GM18505 (cell line): ENCODE data around the gene GPRC6A.
A peak's percentile ranks its signal among the peaks of the same experiment; 100 is the strongest.

Experiments
- ATAC-seq: cut with Tn5 transposase; IDR thresholded peaks from one replicate; pipeline ENCODE4 v1.9.1; 2021; ENCODE audit not compliant: unreplicated experiment
- POLR2A ChIP-seq: IDR thresholded peaks from 4 replicates; pipeline ENCODE4 v1.6.1; 2011; ENCODE audit warnings: borderline replicate concordance; ENCODE audit not compliant: insufficient read depth, insufficient read length; ENCODE audit errors: extremely low read depth

GPRC6A gene, protein sequence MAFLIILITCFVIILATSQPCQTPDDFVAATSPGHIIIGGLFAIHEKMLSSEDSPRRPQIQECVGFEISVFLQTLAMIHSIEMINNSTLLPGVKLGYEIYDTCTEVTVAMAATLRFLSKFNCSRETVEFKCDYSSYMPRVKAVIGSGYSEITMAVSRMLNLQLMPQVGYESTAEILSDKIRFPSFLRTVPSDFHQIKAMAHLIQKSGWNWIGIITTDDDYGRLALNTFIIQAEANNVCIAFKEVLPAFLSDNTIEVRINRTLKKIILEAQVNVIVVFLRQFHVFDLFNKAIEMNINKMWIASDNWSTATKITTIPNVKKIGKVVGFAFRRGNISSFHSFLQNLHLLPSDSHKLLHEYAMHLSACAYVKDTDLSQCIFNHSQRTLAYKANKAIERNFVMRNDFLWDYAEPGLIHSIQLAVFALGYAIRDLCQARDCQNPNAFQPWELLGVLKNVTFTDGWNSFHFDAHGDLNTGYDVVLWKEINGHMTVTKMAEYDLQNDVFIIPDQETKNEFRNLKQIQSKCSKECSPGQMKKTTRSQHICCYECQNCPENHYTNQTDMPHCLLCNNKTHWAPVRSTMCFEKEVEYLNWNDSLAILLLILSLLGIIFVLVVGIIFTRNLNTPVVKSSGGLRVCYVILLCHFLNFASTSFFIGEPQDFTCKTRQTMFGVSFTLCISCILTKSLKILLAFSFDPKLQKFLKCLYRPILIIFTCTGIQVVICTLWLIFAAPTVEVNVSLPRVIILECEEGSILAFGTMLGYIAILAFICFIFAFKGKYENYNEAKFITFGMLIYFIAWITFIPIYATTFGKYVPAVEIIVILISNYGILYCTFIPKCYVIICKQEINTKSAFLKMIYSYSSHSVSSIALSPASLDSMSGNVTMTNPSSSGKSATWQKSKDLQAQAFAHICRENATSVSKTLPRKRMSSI

DNA sequence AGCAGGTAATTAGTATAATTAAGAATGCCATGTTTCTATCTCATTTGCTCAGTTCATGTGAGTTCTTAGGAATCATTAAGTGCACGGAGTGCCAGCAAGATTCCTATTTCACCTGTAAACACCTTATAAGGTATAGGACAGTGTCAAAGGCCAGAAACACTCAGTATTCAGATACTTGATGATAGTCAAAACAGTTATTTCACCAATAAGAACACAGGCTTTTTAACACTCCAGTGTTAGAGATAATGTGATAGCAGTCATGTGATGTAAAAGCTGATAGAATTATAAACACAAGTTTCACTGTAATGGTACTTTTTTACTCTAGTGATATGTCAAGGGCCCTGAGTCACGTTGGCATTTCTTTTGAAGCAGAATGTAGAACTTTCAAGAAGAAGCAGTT is at the start of gene GPRC6A:
Gene GPRC6A (minus strand): TSS at position 101 of the 400 bp plus-strand sequence. CDS start 70 bp downstream, at position 31.
- ATAC-seq = no peak
- no peak for TF ChIP-seq POLR2A

GRCh38 chr6:116877743-116878142 is 48.9 kb upstream of the GPRC6A start:
- no peak for TF ChIP-seq POLR2A
- ATAC-seq = no peak

GRCh38 chr6:116876635-116877611 is 48.0 kb upstream of the GPRC6A start, which contains the start of gene RFX6:
Gene RFX6, plus strand, starts transcription at chr6:116877242. Its CDS starts 34 bp downstream, at chr6:116877276.
- ATAC-seq = no peak
- TF ChIP-seq POLR2A = no peak

GRCh38 chr6:116876107-116876506 is 47.2 kb upstream of the GPRC6A start:
- no peak for TF ChIP-seq POLR2A
- no peak for ATAC-seq

DNA sequence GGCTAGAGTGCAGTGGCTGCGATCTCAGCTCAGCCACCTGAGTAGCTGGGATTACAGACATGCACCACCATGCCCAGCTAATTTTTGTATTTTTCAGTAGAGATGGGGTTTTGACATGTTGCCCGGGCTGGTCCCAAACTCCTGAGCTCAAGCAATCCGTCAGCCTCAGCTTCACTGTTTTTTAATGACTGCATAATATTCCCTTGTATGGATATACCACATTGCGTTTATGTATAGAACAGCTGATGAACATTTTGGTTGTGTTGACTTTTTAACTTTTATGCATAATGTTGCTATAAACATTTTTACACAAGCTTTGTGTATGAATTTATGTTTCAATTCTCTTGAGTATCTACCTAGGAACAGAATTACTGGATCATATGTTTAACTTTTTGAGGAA is 43.9 kb upstream of the GPRC6A start:
- ATAC-seq = no peak

DNA sequence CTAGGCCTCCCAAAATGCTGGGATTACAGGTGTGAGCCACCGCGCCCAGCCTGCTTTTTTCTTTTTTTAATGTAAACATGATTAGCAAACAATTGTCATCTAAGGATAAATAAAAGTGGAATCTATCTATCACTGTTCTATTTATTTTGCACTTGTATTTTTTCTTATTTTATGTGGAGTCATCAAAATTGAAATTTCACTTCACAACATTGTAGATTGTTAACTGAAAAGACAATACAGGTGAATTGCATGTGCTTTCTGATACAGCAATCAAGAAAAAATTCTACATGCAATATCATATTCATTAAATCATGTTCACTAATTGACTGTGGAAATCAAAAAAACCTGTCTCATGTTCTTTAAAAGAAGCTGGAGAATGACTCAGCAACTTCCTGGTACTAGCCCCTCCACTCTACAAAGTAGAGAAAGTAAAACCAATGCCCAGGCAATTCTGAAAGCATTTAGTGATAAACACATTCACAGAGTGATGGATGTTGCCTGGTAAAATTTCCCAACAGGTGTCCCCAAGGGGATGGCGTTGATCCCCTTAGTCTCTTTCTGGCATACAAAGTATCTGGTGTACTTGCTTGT is 37.5 kb upstream of the GPRC6A start:
- ATAC-seq = peak; percentile 71
- TF ChIP-seq POLR2A = no peak

More for the DNA sequence above, 43.9 kb upstream of the GPRC6A start:
- TF ChIP-seq POLR2A = no peak

GRCh38 chr6:116859264-116859663 is 30.4 kb upstream of the GPRC6A start:
- no peak for ATAC-seq
- no peak for TF ChIP-seq POLR2A

DNA sequence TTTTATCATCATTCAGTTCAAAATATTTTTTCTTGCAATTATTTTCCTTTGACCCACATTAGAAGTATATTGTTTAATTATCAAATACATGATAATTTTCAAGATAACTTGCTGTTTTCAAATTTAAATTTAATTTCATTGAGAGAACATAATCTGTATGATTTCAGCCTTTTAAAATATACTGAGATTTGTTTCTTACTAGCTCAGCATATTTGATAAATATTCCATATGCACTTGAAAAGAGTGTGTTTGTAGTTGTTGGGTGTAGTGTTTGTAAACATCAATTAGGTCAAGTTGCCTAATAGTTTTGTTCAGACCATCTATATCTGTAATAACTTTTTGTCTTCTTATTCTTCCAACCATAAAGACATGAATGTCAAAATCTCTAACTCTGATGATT is 29.2 kb upstream of the GPRC6A start:
- TF ChIP-seq POLR2A = no peak
- ATAC-seq = no peak

DNA sequence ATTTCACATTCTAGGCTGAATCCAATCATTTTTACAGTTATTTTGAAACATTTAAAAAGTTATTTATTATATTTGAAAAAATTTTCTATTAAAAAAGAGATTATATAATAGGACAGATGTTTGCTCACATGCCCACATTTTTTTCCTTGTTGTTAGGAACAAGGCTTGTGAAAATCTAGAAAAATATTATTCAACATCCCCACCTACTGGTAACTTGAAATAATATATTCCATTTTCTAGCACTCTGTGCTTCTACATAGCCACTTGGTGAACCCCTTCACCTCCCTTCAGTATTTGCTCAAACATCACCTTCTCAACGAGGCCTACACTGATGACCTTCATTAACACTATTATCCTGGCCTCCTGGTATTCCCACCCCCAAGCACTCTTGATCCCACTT is 18.3 kb upstream of the GPRC6A start:
- TF ChIP-seq POLR2A = no peak
- ATAC-seq = no peak

GRCh38 chr6:116842459-116842858 is 13.6 kb upstream of the GPRC6A start:
- no peak for ATAC-seq
- TF ChIP-seq POLR2A = no peak

- TF ChIP-seq POLR2A = no peak
- ATAC-seq = no peak
Observed at GRCh38 chr6:116840091-116840490, 11.2 kb upstream of the GPRC6A start.
